SK-N-MC (cell line): ENCODE measurements around the gene SUSD5.
"Not testable (repeated sequence)": the region's sequence is repeated elsewhere in the genome, so short reads cannot be mapped to it uniquely, and the experiment has no call there.

Experiments
- DNase-seq: peaks from one replicate; pipeline ENCODE4 v3.0.0-alpha.2; 2011; ENCODE audit warnings: low read depth, low spot score
- H3K27ac ChIP-seq: fragments of 200-600 bp; sonication (generic); 2 replicates; pipeline ENCODE4 v1.5.1; 2016; ENCODE audit warnings: mixed run types
- H3K36me3 ChIP-seq: fragments of 200-600 bp; sonication (generic); 2 replicates; pipeline ENCODE4 v1.6.1; 2017; ENCODE audit warnings: antibody characterized with exemption, low read length, mixed read lengths; ENCODE audit not compliant: insufficient read depth
- H3K4me3 ChIP-seq: fragments of 200-600 bp; sonication (generic); 2 replicates; pipeline ENCODE4 v1.5.1; 2016
- H3K9ac ChIP-seq: fragments of 200-600 bp; sonication (generic); 2 replicates; pipeline ENCODE4 v1.8.0; 2017; ENCODE audit warnings: mixed run types, mixed read lengths; ENCODE audit not compliant: insufficient read length
- H3K9me3 ChIP-seq: fragments of 200-600 bp; sonication (generic); 2 replicates; pipeline ENCODE4 v1.6.1; 2017; ENCODE audit warnings: low read depth, mild to moderate bottlenecking, antibody characterized with exemption, low read length, moderate library complexity, mixed read lengths
- EZH2 ChIP-seq: fragments of 200-600 bp; sonication (generic); IDR thresholded peaks from one replicate; pipeline ENCODE4 v1.6.1; 2017; ENCODE audit warnings: antibody characterized with exemption
- FOXP2 ChIP-seq: optimal IDR thresholded peaks from 2 replicates; pipeline ENCODE3; 2011; ENCODE audit warnings: mild to moderate bottlenecking, moderate library complexity; ENCODE audit not compliant: insufficient read depth; ENCODE audit errors: extremely low read length, control extremely low read depth
- POLR2AphosphoS5 ChIP-seq: IDR thresholded peaks from 2 replicates; pipeline ENCODE4 v1.6.1; 2012; ENCODE audit warnings: mild to moderate bottlenecking, low read depth, low read length, borderline replicate concordance

The SUSD5 gene

GRCh38 chr3:33149342-33149741 lies 69.3 kb downstream of the SUSD5 start:
- DNase-seq, result no peak
- Histone ChIP-seq H3K4me3 (no peak overlapping the region), H3K36me3 (no peaks in the 10 kb centered on the region), H3K9me3 (no peaks in the 10 kb centered on the region), H3K9ac (no peak overlapping the region), H3K27ac (no peak overlapping the region)
- TF ChIP-seq FOXP2, result no peak
- no peak for TF ChIP-seq EZH2
- TF ChIP-seq POLR2AphosphoS5, result no peak

- no peak overlapping the region for H3K4me3 ChIP-seq
- no peaks in the 10 kb centered on the region for H3K36me3 ChIP-seq
- no peak overlapping the region for H3K9ac ChIP-seq
- H3K9me3 ChIP-seq, result no peaks in the 10 kb centered on the region
- DNase-seq, result no peak
- TF ChIP-seq POLR2AphosphoS5 (no peak), EZH2 (no peak)
- no peak overlapping the region for H3K27ac ChIP-seq
Observed at GRCh38 chr3:33146791-33147445, 71.7 kb downstream of the SUSD5 start.

DNA sequence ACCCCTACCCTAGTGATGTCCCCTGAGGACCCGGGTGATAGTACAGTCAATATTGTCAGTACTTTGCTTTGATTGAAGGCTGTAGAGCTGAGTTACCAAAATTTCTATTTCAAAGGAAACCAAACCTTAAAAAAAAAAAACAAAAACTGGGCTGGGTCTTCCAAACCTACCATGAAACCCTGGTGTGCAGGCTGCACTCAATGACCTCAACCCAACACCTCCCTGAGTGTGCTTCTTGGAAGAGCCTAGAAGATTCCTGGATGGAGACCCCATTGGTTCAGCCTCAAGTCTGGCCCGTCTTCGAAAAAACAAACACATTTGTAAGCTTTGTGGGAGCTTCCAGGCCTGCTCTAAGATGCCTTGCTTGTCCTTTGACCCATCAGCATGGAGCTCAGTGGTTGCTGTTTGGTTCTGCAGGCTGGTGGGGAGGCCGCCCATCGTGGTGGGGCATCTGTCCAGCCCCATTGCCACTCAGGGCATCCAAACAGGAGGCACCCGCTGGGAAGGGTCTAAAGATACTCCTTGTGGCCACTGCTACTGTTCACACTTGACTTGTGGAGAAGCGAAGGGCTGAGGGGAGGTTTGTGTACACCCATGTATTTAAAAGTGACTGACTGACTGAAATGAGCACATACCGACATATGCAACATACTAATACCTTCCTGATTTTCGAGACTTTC lies 72.6 kb downstream of the SUSD5 start:
- Histone ChIP-seq H3K9me3 (no peaks in the 10 kb centered on the region), H3K9ac (no peak overlapping the region), H3K4me3 (no peak overlapping the region), H3K27ac (no peak overlapping the region), H3K36me3 (no peaks in the 10 kb centered on the region)
- TF ChIP-seq POLR2AphosphoS5 (no peak), FOXP2 (no peak), EZH2 (no peak)
- DNase-seq, result no peak

GRCh38 chr3:33145221-33145900 lies 73.2 kb downstream of the SUSD5 start:
- H3K9ac ChIP-seq, result no peak overlapping the region
- no peak for TF ChIP-seq EZH2
- TF ChIP-seq POLR2AphosphoS5, result no peak
- no peak for TF ChIP-seq FOXP2
- H3K9me3 ChIP-seq, result no peaks in the 10 kb centered on the region
- H3K36me3 ChIP-seq, result no peaks in the 10 kb centered on the region
- H3K4me3 ChIP-seq, result no peak overlapping the region
- no peak for DNase-seq
- no peak overlapping the region for H3K27ac ChIP-seq

DNA sequence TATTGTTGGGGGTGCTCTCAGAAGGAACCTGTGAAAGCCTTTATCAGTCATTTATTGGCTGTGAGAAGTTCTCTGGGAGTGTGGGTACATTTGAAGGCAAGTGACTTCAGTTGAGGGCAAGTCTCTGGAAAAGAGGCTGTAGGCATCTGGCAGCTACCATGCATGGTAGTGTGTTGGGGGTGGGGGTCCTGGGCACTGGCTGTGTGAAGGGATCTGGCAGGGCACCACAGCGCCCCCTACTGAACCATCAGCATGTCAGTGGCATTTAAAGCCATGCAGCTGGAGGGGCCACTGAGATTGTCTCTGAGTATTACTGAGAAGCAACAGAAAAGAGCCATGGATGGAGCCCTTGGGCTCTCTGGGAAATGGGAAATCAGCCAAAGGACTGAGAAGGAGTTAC lies 74.2 kb downstream of the SUSD5 start:
- Histone ChIP-seq H3K27ac (no peak overlapping the region), H3K36me3 (no peaks in the 10 kb centered on the region), H3K4me3 (no peak overlapping the region), H3K9me3 (no peaks in the 10 kb centered on the region), H3K9ac (no peak overlapping the region)
- no peak for TF ChIP-seq FOXP2
- TF ChIP-seq EZH2, result no peak
- TF ChIP-seq POLR2AphosphoS5, result no peak
- DNase-seq, result no peak

DNA sequence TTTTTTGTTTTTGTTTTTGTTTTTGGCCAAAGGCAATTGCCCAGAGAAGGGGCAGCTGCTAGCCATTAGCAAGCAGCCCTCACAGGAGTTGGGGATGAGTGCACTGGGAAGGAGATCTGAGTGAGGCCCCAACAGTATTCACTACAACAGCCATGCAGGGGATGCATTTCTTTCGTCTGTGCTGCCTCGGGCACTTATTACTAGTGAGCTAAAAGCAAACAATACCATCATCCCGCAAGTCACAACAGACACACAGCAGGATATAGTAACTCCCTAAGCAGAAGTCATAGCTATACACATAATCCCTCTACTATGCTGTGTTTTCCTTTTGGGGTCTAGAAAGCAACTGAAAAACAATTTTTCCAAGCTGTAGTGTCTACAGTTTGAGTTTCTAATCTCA lies 77.6 kb downstream of the SUSD5 start:
- Histone ChIP-seq H3K27ac (no peak overlapping the region), H3K4me3 (no peak overlapping the region), H3K9me3 (no peaks in the 10 kb centered on the region), H3K36me3 (no peaks in the 10 kb centered on the region), H3K9ac (no peak overlapping the region)
- TF ChIP-seq EZH2, result no peak
- no peak for TF ChIP-seq FOXP2
- no peak for TF ChIP-seq POLR2AphosphoS5
- DNase-seq, result no peak

DNA sequence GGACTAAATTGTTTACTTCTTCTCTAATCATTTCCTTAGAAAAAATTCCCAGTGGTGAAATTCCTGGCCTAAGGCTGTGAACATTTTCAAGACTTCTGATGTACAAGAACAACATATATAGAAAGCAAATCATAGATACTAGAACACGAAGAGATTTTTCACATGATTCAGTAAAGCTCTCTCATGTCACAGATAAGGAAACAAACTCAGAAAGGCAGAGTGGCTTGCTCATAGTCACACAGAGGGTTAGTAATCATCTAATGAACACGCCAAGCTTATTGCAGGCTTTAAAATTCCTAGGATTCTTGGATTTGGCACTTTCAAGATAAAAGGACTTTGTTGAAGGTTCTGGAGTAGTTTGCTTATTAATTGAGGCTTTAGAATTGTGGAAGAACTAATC lies 78.6 kb downstream of the SUSD5 start:
- H3K9ac ChIP-seq, result no peak overlapping the region
- H3K9me3 ChIP-seq, result no peaks in the 10 kb centered on the region
- TF ChIP-seq FOXP2 (no peak), EZH2 (no peak), POLR2AphosphoS5 (no peak)
- H3K4me3 ChIP-seq, result no peak overlapping the region
- H3K27ac ChIP-seq, result no peak overlapping the region
- H3K36me3 ChIP-seq, result no peaks in the 10 kb centered on the region
- DNase-seq, result no peak

GRCh38 chr3:33139006-33139623 lies 79.5 kb downstream of the SUSD5 start:
- H3K27ac ChIP-seq, H3K9ac ChIP-seq, H3K36me3 ChIP-seq, H3K9me3 ChIP-seq, DNase-seq, H3K4me3 ChIP-seq: not testable (repeated sequence)
